Naive thymus-derived CD8-positive, alpha-beta T cell (primary cell): ENCODE results near the gene JAKMIP1. TPM values are rescaled to one million over a fixed set of nuclear protein-coding genes. Genes with fewer than 3 reads are reported as not detected.
"Not testable (repeated sequence)": the region's sequence is repeated elsewhere in the genome, so short reads cannot be mapped to it uniquely, and the experiment has no call there.

Source experiments
- ATAC-seq, 2 donors: fragments of 150-1000 bp; cut with Tn5 transposase in 1 of 2; sonication (Bioruptor Pico), chemical (Tn5 transposase) in 1 of 2; 1 replicate in 1 of 2; 2 replicates in 1 of 2; pipeline ENCODE4 v1.10.0; 2021; ENCODE audit warnings: mild to moderate bottlenecking in 2 of 2, moderate library complexity in 2 of 2
- POLR2A ChIA-PET: fragments of 350-600 bp; sonication (Branson Sonifier 250); formaldehyde crosslinking; loops from one replicate; lab custom pipeline; 2021; ENCODE audit warnings: antibody characterized with exemption; lab: Charles Lee
- DNase-seq, 10 donors: peaks; one replicate each; pipeline versions ENCODE4 v3.0.0 to v3.0.0-alpha.2; 2020 to 2022
- H3K27ac Mint-ChIP-seq, 10 donors: one replicate each; pipeline ENCODE4 v1.8.0; 2020 to 2022; ENCODE audit warnings: mild to moderate bottlenecking in 10 of 10, mixed read lengths in 10 of 10, moderate library complexity in 4 of 10, inconsistent platforms in 1 of 10
- H3K27me3 Mint-ChIP-seq, 5 donors: one replicate each; pipeline ENCODE4 v1.8.0; 2021 to 2022; ENCODE audit warnings: mixed read lengths in 5 of 5
- H3K36me3 Mint-ChIP-seq, 3 donors: one replicate each; pipeline ENCODE4 v1.8.0; 2020 to 2022; ENCODE audit warnings: mixed read lengths in 3 of 3, mild to moderate bottlenecking in 2 of 3, inconsistent platforms in 1 of 3
- H3K4me1 Mint-ChIP-seq, 4 donors: one replicate each; pipeline ENCODE4 v1.8.0; 2021 to 2022; ENCODE audit warnings: mixed read lengths in 4 of 4
- H3K4me3 Mint-ChIP-seq, 10 donors: one replicate each; pipeline ENCODE4 v1.8.0; 2020 to 2022; ENCODE audit warnings: mild to moderate bottlenecking in 10 of 10, mixed read lengths in 10 of 10, moderate library complexity in 6 of 10, inconsistent platforms in 1 of 10
- H3K9me3 Mint-ChIP-seq, 9 donors: one replicate each; pipeline ENCODE4 v1.8.0; 2020 to 2022; ENCODE audit warnings: mixed read lengths in 9 of 9, mild to moderate bottlenecking in 3 of 9, inconsistent platforms in 1 of 9, moderate library complexity in 1 of 9
- polyA plus RNA-seq, 3 donors: library from polyadenylated mRNA; unstranded; fragments of 300-500 nt; fragmentation: Illumina TruSeq; gene quantifications; one replicate each; pipeline ENCODE4 v1.2.3, GENCODE V29; 2021
- total RNA-seq, 8 experiments: library from RNA in 2 of 8; stranded (reverse) in 2 of 8; gene quantifications; one replicate each; pipeline ENCODE4 v1.2.3 and lab custom pipeline; 2021 to 2026

JAKMIP1 gene
- total and polyA plus RNA-seq, 5 experiments from 2014 or later = 0.15 to 9.6 (median 0.53) TPM; not detected in 1

DNA sequence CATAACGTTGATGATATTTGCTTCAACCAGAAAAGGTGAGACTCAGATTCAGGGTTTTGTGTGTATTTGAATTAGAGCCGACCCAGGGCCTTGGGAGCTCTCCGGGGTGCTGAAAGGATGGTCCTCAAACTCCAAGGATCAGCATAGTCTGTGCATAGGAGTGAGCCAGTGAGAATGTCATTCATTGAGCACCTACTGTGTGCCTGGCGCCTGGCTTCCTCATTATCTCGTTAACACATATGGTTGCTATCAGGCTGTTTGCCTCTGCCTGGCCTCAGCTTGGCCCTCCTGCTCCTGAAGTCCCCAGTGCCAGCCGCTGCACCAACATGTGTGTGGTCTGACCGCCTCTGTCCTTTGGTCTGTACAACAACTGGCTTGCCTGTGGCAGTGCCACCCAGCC, 25.1 kb upstream of the JAKMIP1 start:
- POLR2A ChIA-PET = no interaction called here
- Mint-ChIP-seq H3K27me3 (peaks cover 28 to 61% (median 43%) of the 10 kb centered on the region in 5 donors), H3K9me3 (peaks cover 0 to 16% (median 0%) of the 10 kb centered on the region in 9 donors), H3K36me3 (peaks cover 0 to 13% (median 3%) of the 10 kb centered on the region in 3 donors), H3K4me1 (peaks cover 0 to 7% (median 2%) of the 10 kb centered on the region in 4 donors), H3K4me3 (no peak overlapping the region), H3K27ac (no peak overlapping the region)
- no peak for DNase-seq
- no peak for ATAC-seq

- peaks cover 0 to 16% (median 0%) of the 10 kb centered on the region in 9 donors for H3K9me3 Mint-ChIP-seq
Observed at GRCh38 chr4:6224735-6225134, 24.4 kb upstream of the JAKMIP1 start.

DNA sequence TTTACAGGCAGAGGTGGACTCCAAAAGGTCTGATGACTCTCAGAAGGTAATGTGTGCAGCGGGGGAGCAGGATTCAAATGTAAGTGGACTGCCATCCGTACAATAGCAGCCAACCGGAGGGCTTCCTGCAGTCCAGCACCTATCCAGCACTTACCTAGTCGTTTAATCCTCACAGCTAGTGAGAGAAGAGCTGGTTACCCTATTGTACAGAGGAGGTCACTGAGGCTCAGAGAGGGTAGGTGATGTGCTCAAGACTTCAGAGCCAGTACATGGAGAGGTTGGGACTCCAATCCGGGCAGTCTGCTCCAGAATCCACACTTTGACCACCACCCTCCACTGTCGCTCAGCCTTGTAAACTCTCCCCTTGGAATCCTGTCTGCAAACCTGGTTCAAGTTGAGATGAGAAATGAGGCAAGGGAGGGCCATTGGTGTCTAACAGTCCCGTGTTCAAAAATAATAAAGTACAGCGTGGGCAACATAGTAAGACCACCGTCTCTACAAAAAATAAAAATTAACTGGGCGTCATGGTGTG, 22.5 kb upstream of the JAKMIP1 start:
- ATAC-seq (no peak), DNase-seq (no peak)
- Mint-ChIP-seq H3K36me3 (peaks cover 0 to 13% (median 3%) of the 10 kb centered on the region in 3 donors), H3K27me3 (peaks cover 37 to 75% (median 49%) of the 10 kb centered on the region in 5 donors), H3K9me3 (peaks cover 0 to 16% (median 4%) of the 10 kb centered on the region in 9 donors), H3K4me1 (peaks cover 0 to 7% (median 2%) of the 10 kb centered on the region in 4 donors), H3K4me3 (peak overlapping the region in 1 of 10 donors; percentile 13), H3K27ac (peak overlapping the region in 1 of 10 donors; percentile 35)
- POLR2A ChIA-PET = no interaction called here

More at GRCh38 chr4:6224735-6225134, 24.4 kb upstream of the JAKMIP1 start:
- H3K4me3 Mint-ChIP-seq = no peak overlapping the region
- H3K27me3 Mint-ChIP-seq = peaks cover 32 to 65% (median 43%) of the 10 kb centered on the region in 5 donors
- DNase-seq (no peak), ATAC-seq (no peak)
- H3K27ac Mint-ChIP-seq = peak overlapping the region in 1 of 10 donors; percentile 1
- POLR2A ChIA-PET = no interaction called here
- H3K4me1 Mint-ChIP-seq = peaks cover 0 to 7% (median 2%) of the 10 kb centered on the region in 4 donors
- peaks cover 0 to 13% (median 3%) of the 10 kb centered on the region in 3 donors for H3K36me3 Mint-ChIP-seq

- DNase-seq = no peak
- Mint-ChIP-seq H3K36me3 (peaks cover 0 to 13% (median 3%) of the 10 kb centered on the region in 3 donors), H3K9me3 (peaks cover 0 to 16% (median 4%) of the 10 kb centered on the region in 9 donors), H3K27me3 (peaks cover 37 to 75% (median 50%) of the 10 kb centered on the region in 5 donors), H3K4me3 (peak overlapping the region in 4 of 10 donors; percentile 23 to 61 (median 27)), H3K4me1 (peaks cover 0 to 7% (median 2%) of the 10 kb centered on the region in 4 donors), H3K27ac (no peak overlapping the region)
- peak in 1 of 2 donors; percentile 44 for ATAC-seq
- POLR2A ChIA-PET = no interaction called here
Observed at GRCh38 chr4:6221851-6222760, 21.8 kb upstream of the JAKMIP1 start.

DNA sequence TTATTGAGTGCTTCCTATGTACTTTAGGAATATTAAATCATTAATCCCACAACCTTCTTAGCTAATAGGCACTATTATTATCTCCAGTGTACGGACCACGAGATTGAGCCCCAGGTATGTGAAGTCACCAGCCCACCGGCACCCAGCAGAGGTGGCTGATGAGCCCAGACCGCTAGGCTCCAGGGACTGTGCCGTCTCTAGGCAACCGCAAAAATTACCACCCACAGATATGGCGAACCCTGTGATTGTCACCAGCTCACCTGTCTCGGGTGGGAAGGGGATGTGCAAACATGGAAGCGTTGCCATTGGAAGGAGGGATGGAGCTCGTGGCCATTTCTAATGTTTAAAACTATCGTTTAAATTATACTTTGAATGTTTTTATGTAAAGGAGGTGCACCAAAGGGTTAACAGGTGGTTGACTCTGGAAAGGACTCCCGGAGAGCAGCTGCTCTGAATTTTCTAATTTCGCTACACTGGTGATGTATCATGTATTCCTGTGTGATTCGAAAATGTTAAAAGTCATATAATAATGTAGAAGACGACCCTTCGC, 21.0 kb upstream of the JAKMIP1 start:
- peak overlapping the region in 4 of 10 donors; percentile 23 to 61 (median 27) for H3K4me3 Mint-ChIP-seq
- ATAC-seq (no peak), DNase-seq (no peak)
- H3K27me3 Mint-ChIP-seq = peaks cover 39 to 75% (median 54%) of the 10 kb centered on the region in 5 donors
- POLR2A ChIA-PET = interaction anchor here (0.6 kb wide), 1 partner anchor 1932 kb away, joined by 3 read pairs; the partner anchor contains the start of genes LYAR and ZBTB49
- H3K36me3 Mint-ChIP-seq = peaks cover 0 to 16% (median 3%) of the 10 kb centered on the region in 3 donors
- no peak overlapping the region for H3K27ac Mint-ChIP-seq
- peaks cover 0 to 7% (median 2%) of the 10 kb centered on the region in 4 donors for H3K4me1 Mint-ChIP-seq
- peaks cover 0 to 21% (median 5%) of the 10 kb centered on the region in 9 donors for H3K9me3 Mint-ChIP-seq

DNA sequence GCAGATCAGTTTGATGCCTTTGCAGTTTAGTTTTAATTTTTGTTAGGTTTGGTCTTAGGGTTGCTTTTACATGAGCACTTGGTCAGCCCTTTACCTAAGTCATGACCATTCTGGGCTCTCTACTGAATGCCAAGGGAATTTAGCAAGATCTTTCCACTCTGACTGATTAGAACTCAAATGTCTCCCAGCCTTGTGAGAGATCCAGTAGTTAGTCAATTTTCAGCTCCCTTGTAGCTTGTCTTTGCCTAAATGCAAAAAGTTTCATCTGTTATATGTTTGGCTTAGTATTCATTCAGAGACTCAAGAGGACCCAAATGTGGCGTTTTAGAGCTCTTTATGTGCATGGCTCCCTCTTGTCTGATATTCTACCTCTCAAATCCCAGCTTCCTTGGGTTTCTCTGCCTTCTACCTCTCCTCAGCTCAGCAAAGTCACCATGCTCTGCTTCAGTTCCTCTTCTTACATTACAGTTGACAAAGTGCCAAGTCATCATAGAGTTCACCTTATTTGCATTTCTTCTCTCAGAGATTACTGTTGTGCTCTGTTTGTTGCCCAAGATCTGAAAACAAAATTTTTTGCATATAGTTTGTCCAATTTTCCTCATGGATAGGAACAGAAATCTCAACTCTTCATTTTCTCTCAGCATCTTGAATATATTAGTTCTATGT, 17.5 kb upstream of the JAKMIP1 start:
- H3K4me1 Mint-ChIP-seq = peaks cover 0 to 7% (median 2%) of the 10 kb centered on the region in 4 donors
- no peak overlapping the region for H3K27ac Mint-ChIP-seq
- H3K27me3 Mint-ChIP-seq = peaks cover 36 to 59% (median 37%) of the 10 kb centered on the region in 5 donors
- POLR2A ChIA-PET = no interaction called here
- peaks cover 0 to 13% (median 3%) of the 10 kb centered on the region in 3 donors for H3K36me3 Mint-ChIP-seq
- H3K4me3 Mint-ChIP-seq = no peak overlapping the region
- ATAC-seq = no peak
- DNase-seq = no peak
- H3K9me3 Mint-ChIP-seq = peaks cover 0 to 22% (median 8%) of the 10 kb centered on the region in 9 donors

DNA sequence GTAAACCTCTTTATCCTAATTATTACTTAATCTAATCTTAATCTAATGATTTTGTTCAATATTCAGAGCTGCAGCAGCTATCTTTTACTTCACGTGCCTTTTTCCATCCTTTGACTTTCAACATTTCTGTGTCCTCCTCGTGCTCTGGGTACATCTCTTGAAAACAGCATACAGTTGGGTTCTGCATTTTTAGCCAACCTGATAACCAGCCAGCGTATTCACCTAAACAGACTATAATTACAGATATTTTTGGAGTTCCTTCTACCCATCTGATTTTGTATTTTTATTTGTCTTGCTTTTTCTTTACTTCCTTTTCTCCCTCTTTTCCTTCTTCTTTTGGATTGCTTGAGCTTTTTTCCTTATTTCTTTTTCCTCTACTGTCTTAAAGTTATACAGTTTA, 16.2 kb upstream of the JAKMIP1 start:
- Mint-ChIP-seq H3K4me3 (no peak overlapping the region), H3K27me3 (peaks cover 29 to 54% (median 34%) of the 10 kb centered on the region in 5 donors), H3K36me3 (peaks cover 0 to 8% (median 3%) of the 10 kb centered on the region in 3 donors), H3K27ac (no peak overlapping the region), H3K9me3 (peaks cover 0 to 17% (median 8%) of the 10 kb centered on the region in 9 donors), H3K4me1 (peaks cover 0 to 4% (median 2%) of the 10 kb centered on the region in 4 donors)
- ATAC-seq = no peak
- POLR2A ChIA-PET = interaction anchor here (0.6 kb wide), 1 partner anchor 53 kb away, joined by 3 read pairs; the partner anchor contains the start of gene WFS1
- no peak for DNase-seq

DNA sequence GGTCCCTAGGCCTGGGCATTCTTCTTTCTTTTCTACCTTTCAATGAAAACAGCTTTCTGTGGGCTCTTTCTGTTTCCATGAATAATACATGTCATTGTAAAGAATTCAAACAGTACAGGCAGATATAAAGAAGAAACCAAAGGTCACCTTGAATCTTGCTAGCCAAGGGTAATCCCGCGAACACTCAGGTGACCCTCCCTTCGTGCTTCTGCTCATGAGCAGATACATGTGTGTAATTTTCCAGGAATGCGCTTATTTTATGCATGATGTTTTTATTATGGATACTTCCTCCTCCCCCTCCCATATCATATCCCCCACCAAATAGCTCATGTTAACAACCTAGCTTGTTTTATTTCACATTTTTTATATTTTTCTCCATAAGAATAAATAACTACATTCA, 9.6 kb upstream of the JAKMIP1 start:
- H3K9me3 Mint-ChIP-seq = peaks cover 0 to 8% (median 3%) of the 10 kb centered on the region in 9 donors
- POLR2A ChIA-PET = no interaction called here
- no peak overlapping the region for H3K4me3 Mint-ChIP-seq
- H3K4me1 Mint-ChIP-seq = no peaks in the 10 kb centered on the region
- peak overlapping the region in 1 of 10 donors; percentile 15 for H3K27ac Mint-ChIP-seq
- DNase-seq (no peak), ATAC-seq (no peak)
- H3K36me3 Mint-ChIP-seq = no peaks in the 10 kb centered on the region
- H3K27me3 Mint-ChIP-seq = peaks cover 5 to 34% (median 14%) of the 10 kb centered on the region in 5 donors

GRCh38 chr4:6209291-6209690, 8.9 kb upstream of the JAKMIP1 start:
- H3K9me3 Mint-ChIP-seq = not testable (repeated sequence)

DNA sequence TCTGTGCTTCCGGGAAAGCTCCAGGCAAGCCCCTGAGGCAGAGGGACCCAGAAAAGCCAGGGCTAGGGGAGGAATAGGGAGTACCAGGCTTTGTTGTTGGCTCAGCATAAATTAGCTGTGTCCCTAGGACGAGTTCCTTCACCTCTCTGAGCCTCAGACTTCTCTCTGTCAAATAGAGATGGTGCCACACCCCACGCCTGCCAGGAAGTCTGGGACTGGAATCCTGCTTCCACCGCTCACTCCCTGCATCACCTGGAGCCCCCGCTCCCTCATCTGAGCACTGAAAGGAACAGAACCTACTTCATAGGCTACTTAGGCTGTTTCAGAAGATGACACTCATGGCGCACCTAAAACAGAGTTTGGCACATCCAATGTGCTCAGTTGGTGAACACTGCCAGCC, 8.1 kb upstream of the JAKMIP1 start:
- H3K27me3 Mint-ChIP-seq = peaks cover 2 to 26% (median 14%) of the 10 kb centered on the region in 5 donors
- no peak for ATAC-seq
- no peak overlapping the region for H3K27ac Mint-ChIP-seq

More at GRCh38 chr4:6209291-6209690, 8.9 kb upstream of the JAKMIP1 start:
- DNase-seq, H3K27ac Mint-ChIP-seq, H3K4me1 Mint-ChIP-seq, H3K4me3 Mint-ChIP-seq, ATAC-seq, POLR2A ChIA-PET, H3K36me3 Mint-ChIP-seq: not testable (repeated sequence)
- H3K27me3 Mint-ChIP-seq = peaks cover under 1 to 28% (median 14%) of the 10 kb centered on the region in 5 donors

DNA sequence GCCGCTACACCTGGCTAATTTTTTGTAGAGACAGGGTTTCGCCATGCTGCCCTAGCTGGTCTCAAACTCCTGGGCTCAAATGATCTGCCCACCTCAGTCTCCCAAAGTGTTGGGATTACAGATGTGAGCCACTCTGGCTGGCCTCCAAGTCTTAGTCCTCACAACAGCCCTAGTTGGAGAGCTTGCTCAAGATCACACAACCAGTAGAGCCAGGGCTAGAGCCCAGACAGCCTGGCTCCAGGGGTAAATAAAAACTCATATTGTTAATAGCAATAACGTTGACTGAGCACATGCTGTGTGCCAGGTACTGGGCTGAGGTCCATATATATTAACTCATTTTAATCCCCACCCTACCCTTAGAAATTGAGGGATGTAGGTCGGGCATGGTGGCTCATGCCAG, 7.3 kb upstream of the JAKMIP1 start:
- no peaks in the 10 kb centered on the region for H3K4me1 Mint-ChIP-seq
- no peak overlapping the region for H3K27ac Mint-ChIP-seq
- H3K36me3 Mint-ChIP-seq = no peaks in the 10 kb centered on the region
- no peak overlapping the region for H3K4me3 Mint-ChIP-seq
- no peak for ATAC-seq
- peaks cover 0 to 4% (median 0%) of the 10 kb centered on the region in 9 donors for H3K9me3 Mint-ChIP-seq
- POLR2A ChIA-PET = no interaction called here
- DNase-seq = no peak
- peaks cover 2 to 32% (median 14%) of the 10 kb centered on the region in 5 donors for H3K27me3 Mint-ChIP-seq

More for the DNA sequence above, 8.1 kb upstream of the JAKMIP1 start:
- Mint-ChIP-seq H3K9me3 (peaks cover 0 to 5% (median 0%) of the 10 kb centered on the region in 9 donors), H3K36me3 (no peaks in the 10 kb centered on the region), H3K4me1 (no peaks in the 10 kb centered on the region), H3K4me3 (no peak overlapping the region)
- no peak for DNase-seq
- POLR2A ChIA-PET = no interaction called here
